SK-N-SH (cell line): ENCODE results near the gene IRF2BP1. TPM values are rescaled to one million over a fixed set of nuclear protein-coding genes. Genes with fewer than 3 reads are reported as not detected.

Source experiments
- CTCF ChIA-PET: fragments of 300-600, 350-600 bp; formaldehyde crosslinking; extraction: SDS; loops from one replicate; lab custom pipeline; 2021; lab: Yijun Ruan, JAX
- POLR2A ChIA-PET: fragments of 350-600 bp; sonication (Branson Sonifier 250); formaldehyde crosslinking; extraction: SDS; loops from one replicate; lab custom pipeline; 2020; ENCODE audit warnings: antibody characterized with exemption, inconsistent platforms; lab: Yijun Ruan, JAX
- DNase-seq: peaks from one replicate; pipeline ENCODE4 v3.0.0; 2012
- H2AFZ ChIP-seq: fragments of 200-600 bp; sonication (generic); 2 replicates; pipeline ENCODE4 v1.8.1; 2016; ENCODE audit warnings: antibody characterized with exemption, mild to moderate bottlenecking, low read depth
- H3F3A ChIP-seq: fragments of 200-600 bp; sonication (generic); replicated peaks from 2 replicates; pipeline ENCODE3; 2016; ENCODE audit warnings: antibody characterized with exemption, mild to moderate bottlenecking; ENCODE audit not compliant: insufficient read depth
- H3K27ac ChIP-seq, 2 experiments: fragments of 200-500 bp in 1 of 2; fragments of 200-600 bp in 1 of 2; sonication (Bioruptor generic) in 1 of 2; sonication (generic), shearing (Covaris generic) in 1 of 2; 2 replicates each; pipeline versions ENCODE4 v1.5.1 to v1.6.1; 2014 to 2016; ENCODE audit warnings: low read depth in 2 of 2, inconsistent platforms in 1 of 2, low read length in 1 of 2, mild to moderate bottlenecking in 1 of 2, mixed read lengths in 1 of 2
- H3K27me3 ChIP-seq: fragments of 200-600 bp; sonication (generic), shearing (Covaris generic); 2 replicates; pipeline ENCODE4 v1.6.1; 2016; ENCODE audit warnings: mixed run types; ENCODE audit not compliant: insufficient read depth
- H3K36me3 ChIP-seq, 2 experiments: fragments of 200-500 bp in 1 of 2; fragments of 200-600 bp in 1 of 2; sonication (Bioruptor generic) in 1 of 2; sonication (generic) in 1 of 2; replicated peaks in 1 of 2; 2 replicates each; pipeline versions ENCODE3 to v1.5.1; 2014 to 2016; ENCODE audit warnings: low read length in 1 of 2, mild to moderate bottlenecking in 1 of 2; ENCODE audit not compliant: insufficient read depth in 2 of 2, control insufficient read depth in 1 of 2
- H3K4me1 ChIP-seq, 2 experiments: fragments of 200-500 bp in 1 of 2; fragments of 200-600 bp in 1 of 2; sonication (Bioruptor generic) in 1 of 2; sonication (generic), shearing (Covaris generic) in 1 of 2; 2 replicates each; pipeline versions ENCODE4 v1.5.1 to v1.6.1; 2014 to 2016; ENCODE audit warnings: low read depth in 1 of 2, low read length in 1 of 2, mixed run types in 1 of 2; ENCODE audit not compliant: insufficient read depth in 2 of 2, control insufficient read depth in 1 of 2
- H3K4me2 ChIP-seq: fragments of 200-600 bp; sonication (generic), shearing (Covaris generic); 2 replicates; pipeline ENCODE4 v1.6.1; 2017; ENCODE audit warnings: mixed run types
- H3K4me3 ChIP-seq, 2 experiments: fragments of 200-500 bp in 1 of 2; fragments of 200-600 bp in 1 of 2; sonication (Bioruptor generic) in 1 of 2; sonication (generic), shearing (Covaris generic) in 1 of 2; 2 replicates each; pipeline versions ENCODE4 v1.5.1 to v1.8.1; 2014 to 2016; ENCODE audit warnings: low read depth in 2 of 2, inconsistent platforms in 1 of 2, low read length in 1 of 2, mild to moderate bottlenecking in 1 of 2, mixed read lengths in 1 of 2, moderate library complexity in 1 of 2
- H3K79me2 ChIP-seq: fragments of 200-600 bp; sonication (generic); 2 replicates; pipeline ENCODE4 v1.8.1; 2017; ENCODE audit warnings: mild to moderate bottlenecking; ENCODE audit not compliant: insufficient read depth
- H3K9ac ChIP-seq: fragments of 200-600 bp; sonication (generic); 2 replicates; pipeline ENCODE4 v1.6.1; 2017; ENCODE audit warnings: mixed run types
- H3K9me2 ChIP-seq: fragments of 200-600 bp; sonication (generic); 2 replicates; pipeline ENCODE4 v1.6.1; 2017; ENCODE audit warnings: mixed run types
- H3K9me3 ChIP-seq: fragments of 200-600 bp; sonication (generic); 2 replicates; pipeline ENCODE4 v1.6.1; 2017; ENCODE audit warnings: mixed run types, mild to moderate bottlenecking, moderate library complexity
- H4K20me1 ChIP-seq: fragments of 200-600 bp; sonication (generic); 2 replicates; pipeline ENCODE4 v1.6.1; 2017; ENCODE audit warnings: mild to moderate bottlenecking, mixed run types; ENCODE audit not compliant: insufficient read depth
- GATA2 ChIP-seq: sonication (generic); formaldehyde crosslinking; IDR thresholded peaks from 2 replicates; pipeline ENCODE4 v1.5.0; 2020; ENCODE audit warnings: mild to moderate bottlenecking, missing genetic modification reagents
- JUND ChIP-seq: IDR thresholded peaks from 2 replicates; pipeline ENCODE4 v1.4.0; 2012
- MEF2A ChIP-seq: IDR thresholded peaks from 2 replicates; pipeline ENCODE4 v1.4.0; 2012; ENCODE audit warnings: low read depth, borderline replicate concordance
- MXI1 ChIP-seq: IDR thresholded peaks from 2 replicates; pipeline ENCODE4 v1.6.1; 2012; ENCODE audit warnings: mild to moderate bottlenecking, low read depth, low read length, improper control_type of control experiment
- NFIC ChIP-seq: IDR thresholded peaks from 2 replicates; pipeline ENCODE4 v1.4.0; 2012; ENCODE audit warnings: borderline replicate concordance
- NRF1 ChIP-seq: IDR thresholded peaks from 2 replicates; pipeline ENCODE4 v1.6.1; 2012; ENCODE audit warnings: low read depth, mild to moderate bottlenecking, low read length
- POLR2AphosphoS5 ChIP-seq: IDR thresholded peaks from 2 replicates; pipeline ENCODE4 v1.6.1; 2012; ENCODE audit warnings: low read depth, low read length
- RAD21 ChIP-seq: IDR thresholded peaks from 2 replicates; pipeline ENCODE4 v1.6.1; 2012; ENCODE audit warnings: mild to moderate bottlenecking, low read length
- RCOR1 ChIP-seq: fragments of 150-350 bp; IDR thresholded peaks from 2 replicates; pipeline ENCODE4 v1.6.1; 2017; ENCODE audit warnings: antibody characterized with exemption, low read length
- RFX5 ChIP-seq: IDR thresholded peaks from 2 replicates; pipeline ENCODE4 v1.6.1; 2012; ENCODE audit warnings: mild to moderate bottlenecking, improper control_type of control experiment, low read length
- RXRA ChIP-seq: IDR thresholded peaks from 2 replicates; pipeline ENCODE4 v1.4.0; 2012; ENCODE audit warnings: low read depth, mild to moderate bottlenecking, borderline replicate concordance
- SIN3A ChIP-seq: IDR thresholded peaks from 2 replicates; pipeline ENCODE4 v1.6.1; 2012; ENCODE audit warnings: low read depth, mild to moderate bottlenecking, low read length, moderate library complexity, borderline replicate concordance
- SMC3 ChIP-seq: IDR thresholded peaks from 2 replicates; pipeline ENCODE4 v1.6.1; 2012; ENCODE audit warnings: low read depth, low read length, improper control_type of control experiment
- TCF12 ChIP-seq: IDR thresholded peaks from 2 replicates; pipeline ENCODE4 v1.4.0; 2012
- TEAD4 ChIP-seq: IDR thresholded peaks from 2 replicates; pipeline ENCODE4 v1.4.0; 2012; ENCODE audit warnings: mild to moderate bottlenecking, borderline replicate concordance; ENCODE audit not compliant: insufficient read depth
- YY1 ChIP-seq: IDR thresholded peaks from 2 replicates; pipeline ENCODE4 v1.4.0; 2012; ENCODE audit warnings: low read depth, mild to moderate bottlenecking
- WGBS: methylation state at CpG from one replicate; pipeline ENCODE4 v1.1.6; 2017; ENCODE audit warnings: low lambda C conversion rate; 5-methylcytosine and 5-hydroxymethylcytosine counted together
- polyA plus RNA-seq, 3 experiments: library from polyadenylated mRNA; depleted of rRNA; stranded (reverse); fragments of >200 nt; gene quantifications; 2 replicates each; pipeline ENCODE4 v1.2.3, GENCODE V29; 2012
- TF ChIP-seq, protein P1 (sequence below): fragments of 200-600 bp; sonication (generic); IDR thresholded peaks from 2 replicates; pipeline ENCODE4 v1.6.1; 2017; ENCODE audit warnings: antibody characterized with exemption, mild to moderate bottlenecking, moderate library complexity
- TF ChIP-seq, protein P2 (sequence below): IDR thresholded peaks from 2 replicates; pipeline ENCODE4 v1.4.0; 2012; ENCODE audit warnings: low read depth, borderline replicate concordance
- TF ChIP-seq, protein P3 (sequence below): fragments of 150-350 bp; IDR thresholded peaks from 2 replicates; pipeline ENCODE4 v1.6.1; 2017; ENCODE audit warnings: antibody characterized with exemption, low read length, low read depth, borderline replicate concordance
- TF ChIP-seq, protein P4 (sequence below): IDR thresholded peaks from 2 replicates; pipeline ENCODE4 v1.4.0; 2012; ENCODE audit warnings: low read depth, borderline replicate concordance
- TF ChIP-seq, protein P5 (sequence below): IDR thresholded peaks from 2 replicates; pipeline ENCODE4 v1.4.0; 2012; ENCODE audit warnings: low read depth
- TF ChIP-seq, protein P6 (sequence below): fragments of 150-350 bp; IDR thresholded peaks from 2 replicates; pipeline ENCODE4 v1.6.1; 2016; ENCODE audit warnings: mild to moderate bottlenecking, low read depth, low read length

Gene IRF2BP1
- polyA plus RNA-seq, 1 of the 3 experiments (the other 2 are of a cell fraction): 16.8 TPM

DNA sequence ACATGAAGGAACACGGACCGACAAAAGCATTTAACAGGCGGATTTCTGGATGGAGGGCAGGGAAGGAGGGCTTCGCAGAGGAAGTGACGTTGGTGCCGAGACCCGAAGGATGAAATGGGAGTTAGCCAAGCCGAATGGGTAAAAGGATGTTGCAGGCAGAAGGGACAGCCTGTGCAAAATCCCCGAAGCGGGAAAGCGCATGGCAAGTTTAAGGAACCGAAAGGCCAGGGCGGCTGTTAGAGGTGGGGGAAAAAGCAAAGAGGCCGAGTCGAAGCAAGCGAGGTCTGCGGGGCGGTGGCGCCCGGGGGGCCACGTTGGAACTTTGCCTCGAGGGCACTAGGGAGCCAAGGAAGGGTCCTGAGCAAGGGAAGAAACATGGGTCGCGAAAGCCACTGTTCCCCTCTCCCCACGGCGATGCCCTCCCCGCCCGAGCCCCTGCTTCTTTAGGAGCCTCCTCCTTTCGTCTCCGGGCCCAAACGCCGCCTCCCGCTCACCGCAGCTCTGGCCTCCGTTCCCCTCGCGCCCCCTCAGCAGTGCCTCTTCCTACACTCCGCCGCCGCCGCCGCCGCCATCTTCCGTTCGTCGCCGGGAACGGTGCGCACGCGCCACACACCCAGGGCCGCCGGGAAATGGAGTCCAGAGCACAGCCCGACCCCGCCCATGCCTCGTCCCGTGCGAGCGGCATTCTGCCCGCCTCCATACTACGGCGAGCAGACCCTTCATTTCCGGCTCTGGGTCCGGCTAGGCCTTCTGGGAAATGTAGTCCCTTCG is 23.2 kb downstream of the IRF2BP1 start, which contains the start of gene SYMPK (continued):
- no peak for TF ChIP-seq GATA2
- TF ChIP-seq TEAD4: no peak
- no peak for TF ChIP-seq MEF2A

DNA sequence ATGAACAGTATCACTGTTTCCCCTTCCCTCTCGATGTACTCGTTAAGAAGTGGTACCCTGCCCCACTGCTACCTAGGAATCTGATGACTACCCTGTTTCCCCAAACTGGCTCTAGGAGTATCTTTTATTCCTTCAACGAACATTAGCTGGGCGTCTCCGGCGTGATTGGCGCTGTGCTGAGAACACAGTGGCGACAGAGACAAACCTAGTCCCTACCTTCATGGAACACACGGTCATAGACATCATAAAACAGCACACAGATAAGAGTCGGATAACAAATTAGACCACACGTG is 23.7 kb downstream of the IRF2BP1 start:
- ChIA-PET CTCF (interaction anchor here (1.0 to 12.2 kb wide), 4 partner anchors 13 to 45 kb away, joined by 6 to 121 read pairs (median 17); partner anchors contain the start of genes IRF2BP1 and MYPOP), POLR2A (interaction anchor here (0.5 kb wide), 1 partner anchor 162 kb away, joined by 4 read pairs; no protein-coding TSS in a partner anchor)
- no peaks in the 10 kb centered on the region for H3K9me2 ChIP-seq
- peak overlapping the region; percentile 89 to 93 for H3K27ac ChIP-seq
- H3K27me3 ChIP-seq: peaks cover 19% of the 10 kb centered on the region; the same call in 1 of the 2 replicates
- peaks cover 56% of the 10 kb centered on the region for H3K79me2 ChIP-seq
- peak overlapping the region; percentile 79; the same call in 1 of the 2 replicates for H2AFZ ChIP-seq
- H3K4me3 ChIP-seq: peak overlapping the region; percentile 77 to 96
- peak overlapping the region; percentile 91 for H3K4me2 ChIP-seq
- peaks cover 5 to 24% of the 10 kb centered on the region in 2 experiments for H3K36me3 ChIP-seq
- peaks cover 0 to 6% of the 10 kb centered on the region in 2 experiments; a peak in 2 of 4 replicates for H3K4me1 ChIP-seq
- H3K9me3 ChIP-seq: no peaks in the 10 kb centered on the region
- WGBS: under 1% methylated on average over 11 of the region's 11 CpGs
- TF ChIP-seq TEAD4 (no peak), SMC3 (no peak), RXRA (no peak), SIN3A (no peak), RAD21 (no peak), TCF12 (no peak), JUND (no peak), RFX5 (no peak), NFIC (no peak), YY1 (no peak), POLR2AphosphoS5 (no peak), GATA2 (peak; percentile 61), NRF1 (no peak), MXI1 (peak; percentile 92; the same call in 1 of the 2 replicates), RCOR1 (0 out of 2 replicates have a peak, but pooled peaks have one; percentile 11), MEF2A (no peak)
- TF ChIP-seq, protein P1, sequence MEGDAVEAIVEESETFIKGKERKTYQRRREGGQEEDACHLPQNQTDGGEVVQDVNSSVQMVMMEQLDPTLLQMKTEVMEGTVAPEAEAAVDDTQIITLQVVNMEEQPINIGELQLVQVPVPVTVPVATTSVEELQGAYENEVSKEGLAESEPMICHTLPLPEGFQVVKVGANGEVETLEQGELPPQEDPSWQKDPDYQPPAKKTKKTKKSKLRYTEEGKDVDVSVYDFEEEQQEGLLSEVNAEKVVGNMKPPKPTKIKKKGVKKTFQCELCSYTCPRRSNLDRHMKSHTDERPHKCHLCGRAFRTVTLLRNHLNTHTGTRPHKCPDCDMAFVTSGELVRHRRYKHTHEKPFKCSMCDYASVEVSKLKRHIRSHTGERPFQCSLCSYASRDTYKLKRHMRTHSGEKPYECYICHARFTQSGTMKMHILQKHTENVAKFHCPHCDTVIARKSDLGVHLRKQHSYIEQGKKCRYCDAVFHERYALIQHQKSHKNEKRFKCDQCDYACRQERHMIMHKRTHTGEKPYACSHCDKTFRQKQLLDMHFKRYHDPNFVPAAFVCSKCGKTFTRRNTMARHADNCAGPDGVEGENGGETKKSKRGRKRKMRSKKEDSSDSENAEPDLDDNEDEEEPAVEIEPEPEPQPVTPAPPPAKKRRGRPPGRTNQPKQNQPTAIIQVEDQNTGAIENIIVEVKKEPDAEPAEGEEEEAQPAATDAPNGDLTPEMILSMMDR: no peak
- TF ChIP-seq, protein P2, sequence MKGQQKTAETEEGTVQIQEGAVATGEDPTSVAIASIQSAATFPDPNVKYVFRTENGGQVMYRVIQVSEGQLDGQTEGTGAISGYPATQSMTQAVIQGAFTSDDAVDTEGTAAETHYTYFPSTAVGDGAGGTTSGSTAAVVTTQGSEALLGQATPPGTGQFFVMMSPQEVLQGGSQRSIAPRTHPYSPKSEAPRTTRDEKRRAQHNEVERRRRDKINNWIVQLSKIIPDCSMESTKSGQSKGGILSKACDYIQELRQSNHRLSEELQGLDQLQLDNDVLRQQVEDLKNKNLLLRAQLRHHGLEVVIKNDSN: peak; percentile 72; the same call in 1 of the 2 replicates
- TF ChIP-seq, protein P3, sequence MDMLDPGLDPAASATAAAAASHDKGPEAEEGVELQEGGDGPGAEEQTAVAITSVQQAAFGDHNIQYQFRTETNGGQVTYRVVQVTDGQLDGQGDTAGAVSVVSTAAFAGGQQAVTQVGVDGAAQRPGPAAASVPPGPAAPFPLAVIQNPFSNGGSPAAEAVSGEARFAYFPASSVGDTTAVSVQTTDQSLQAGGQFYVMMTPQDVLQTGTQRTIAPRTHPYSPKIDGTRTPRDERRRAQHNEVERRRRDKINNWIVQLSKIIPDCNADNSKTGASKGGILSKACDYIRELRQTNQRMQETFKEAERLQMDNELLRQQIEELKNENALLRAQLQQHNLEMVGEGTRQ: no peak
- TF ChIP-seq, protein P4, sequence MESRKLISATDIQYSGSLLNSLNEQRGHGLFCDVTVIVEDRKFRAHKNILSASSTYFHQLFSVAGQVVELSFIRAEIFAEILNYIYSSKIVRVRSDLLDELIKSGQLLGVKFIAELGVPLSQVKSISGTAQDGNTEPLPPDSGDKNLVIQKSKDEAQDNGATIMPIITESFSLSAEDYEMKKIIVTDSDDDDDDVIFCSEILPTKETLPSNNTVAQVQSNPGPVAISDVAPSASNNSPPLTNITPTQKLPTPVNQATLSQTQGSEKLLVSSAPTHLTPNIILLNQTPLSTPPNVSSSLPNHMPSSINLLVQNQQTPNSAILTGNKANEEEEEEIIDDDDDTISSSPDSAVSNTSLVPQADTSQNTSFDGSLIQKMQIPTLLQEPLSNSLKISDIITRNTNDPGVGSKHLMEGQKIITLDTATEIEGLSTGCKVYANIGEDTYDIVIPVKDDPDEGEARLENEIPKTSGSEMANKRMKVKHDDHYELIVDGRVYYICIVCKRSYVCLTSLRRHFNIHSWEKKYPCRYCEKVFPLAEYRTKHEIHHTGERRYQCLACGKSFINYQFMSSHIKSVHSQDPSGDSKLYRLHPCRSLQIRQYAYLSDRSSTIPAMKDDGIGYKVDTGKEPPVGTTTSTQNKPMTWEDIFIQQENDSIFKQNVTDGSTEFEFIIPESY: no peak
- TF ChIP-seq, protein P5, sequence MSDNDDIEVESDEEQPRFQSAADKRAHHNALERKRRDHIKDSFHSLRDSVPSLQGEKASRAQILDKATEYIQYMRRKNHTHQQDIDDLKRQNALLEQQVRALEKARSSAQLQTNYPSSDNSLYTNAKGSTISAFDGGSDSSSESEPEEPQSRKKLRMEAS: no peak
- TF ChIP-seq, protein P6, sequence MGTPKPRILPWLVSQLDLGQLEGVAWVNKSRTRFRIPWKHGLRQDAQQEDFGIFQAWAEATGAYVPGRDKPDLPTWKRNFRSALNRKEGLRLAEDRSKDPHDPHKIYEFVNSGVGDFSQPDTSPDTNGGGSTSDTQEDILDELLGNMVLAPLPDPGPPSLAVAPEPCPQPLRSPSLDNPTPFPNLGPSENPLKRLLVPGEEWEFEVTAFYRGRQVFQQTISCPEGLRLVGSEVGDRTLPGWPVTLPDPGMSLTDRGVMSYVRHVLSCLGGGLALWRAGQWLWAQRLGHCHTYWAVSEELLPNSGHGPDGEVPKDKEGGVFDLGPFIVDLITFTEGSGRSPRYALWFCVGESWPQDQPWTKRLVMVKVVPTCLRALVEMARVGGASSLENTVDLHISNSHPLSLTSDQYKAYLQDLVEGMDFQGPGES: no peak
- TF ChIP-seq, all 33 proteins: peak for 4
- H4K20me1 ChIP-seq: no peaks in the 10 kb centered on the region
- no peak for DNase-seq
- H3K9ac ChIP-seq: peak overlapping the region; percentile 90
- H3F3A ChIP-seq: peaks cover 19% of the 10 kb centered on the region
